Gastroesophageal sphincter (tissue), 3 donors: ENCODE results near the gene ZNF83.

ENCODE experiments used
- POLR2A ChIP-seq, 2 donors: fragments of 450-650 bp; IDR thresholded peaks; one replicate each; pipeline ENCODE4 v1.6.1; 2017; ENCODE audit warnings: antibody characterized with exemption in 2 of 2, mild to moderate bottlenecking in 2 of 2, moderate library complexity in 1 of 2
- POLR2AphosphoS5 ChIP-seq: sonication (generic); formaldehyde crosslinking; IDR thresholded peaks from one replicate; pipeline ENCODE4 v1.6.1; 2017; ENCODE audit warnings: antibody characterized with exemption
- TF ChIP-seq, protein P1 (sequence below), 4 experiments: fragments of 200-600 bp in 2 of 4; fragments of 450-650 bp in 2 of 4; sonication (generic) in 1 of 4; IDR thresholded peaks; one replicate each; pipeline ENCODE4 v1.5.1; 2017 to 2019; ENCODE audit warnings: antibody characterized with exemption in 4 of 4, mild to moderate bottlenecking in 2 of 4, moderate library complexity in 2 of 4

DNA sequence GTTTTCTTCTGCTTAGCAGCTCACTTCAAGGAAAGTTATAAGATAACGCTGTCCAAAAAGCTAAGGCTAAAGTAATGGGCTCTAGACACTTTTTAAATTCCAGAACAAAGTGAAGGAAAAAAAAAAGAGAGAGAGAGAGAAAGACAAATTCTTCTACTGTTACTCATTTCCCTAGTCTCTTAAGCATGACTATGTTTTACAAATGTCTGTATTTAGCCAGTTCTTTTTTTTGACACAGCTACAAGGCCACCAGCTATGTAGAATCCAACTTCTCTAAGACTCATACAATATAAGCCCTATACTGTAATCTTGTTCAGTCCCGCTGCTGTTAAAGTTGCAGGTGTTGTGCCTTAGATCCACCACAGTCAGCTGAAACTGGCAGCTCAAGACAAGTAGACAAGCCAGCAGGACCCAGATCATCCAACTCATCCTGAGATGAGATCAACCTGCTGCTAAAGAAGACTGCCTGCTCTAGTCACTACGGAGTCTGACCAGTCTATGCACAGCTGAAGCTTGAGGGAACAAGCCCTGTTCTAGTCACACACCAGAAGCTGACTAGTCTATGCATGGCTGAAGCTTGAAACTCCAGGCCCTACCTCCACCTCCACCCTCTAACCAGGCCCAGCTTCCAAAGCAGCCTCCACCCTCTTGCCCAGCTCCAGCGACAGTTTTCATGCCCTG is 10.3 kb upstream of the ZNF83 start:
- TF ChIP-seq, protein P1, sequence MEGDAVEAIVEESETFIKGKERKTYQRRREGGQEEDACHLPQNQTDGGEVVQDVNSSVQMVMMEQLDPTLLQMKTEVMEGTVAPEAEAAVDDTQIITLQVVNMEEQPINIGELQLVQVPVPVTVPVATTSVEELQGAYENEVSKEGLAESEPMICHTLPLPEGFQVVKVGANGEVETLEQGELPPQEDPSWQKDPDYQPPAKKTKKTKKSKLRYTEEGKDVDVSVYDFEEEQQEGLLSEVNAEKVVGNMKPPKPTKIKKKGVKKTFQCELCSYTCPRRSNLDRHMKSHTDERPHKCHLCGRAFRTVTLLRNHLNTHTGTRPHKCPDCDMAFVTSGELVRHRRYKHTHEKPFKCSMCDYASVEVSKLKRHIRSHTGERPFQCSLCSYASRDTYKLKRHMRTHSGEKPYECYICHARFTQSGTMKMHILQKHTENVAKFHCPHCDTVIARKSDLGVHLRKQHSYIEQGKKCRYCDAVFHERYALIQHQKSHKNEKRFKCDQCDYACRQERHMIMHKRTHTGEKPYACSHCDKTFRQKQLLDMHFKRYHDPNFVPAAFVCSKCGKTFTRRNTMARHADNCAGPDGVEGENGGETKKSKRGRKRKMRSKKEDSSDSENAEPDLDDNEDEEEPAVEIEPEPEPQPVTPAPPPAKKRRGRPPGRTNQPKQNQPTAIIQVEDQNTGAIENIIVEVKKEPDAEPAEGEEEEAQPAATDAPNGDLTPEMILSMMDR (IDR thresholded peaks at IDR 0.05): no peak
- TF ChIP-seq POLR2A (IDR thresholded peaks at IDR 0.05) (no peak), POLR2AphosphoS5 (no peak)
